PC-9 (cell line): ENCODE data around the gene HOXC9. TPM values are rescaled to one million over a fixed set of nuclear protein-coding genes. Genes with fewer than 3 reads are reported as not detected.

Experiments
- BruUV-seq: library from RNA; stranded (reverse); fragments of 400-500 nt; replicated peaks from 2 replicates; lab custom pipeline; 2021; lab: Mats Ljungman, UMichigan
- CTCF ChIA-PET: fragments of 300-600 bp; sonication (Branson Sonifier 250); formaldehyde crosslinking; loops from one replicate; lab custom pipeline; 2022; ENCODE audit warnings: antibody characterized with exemption; lab: Charles Lee
- POLR2A ChIA-PET: fragments of 300-600 bp; sonication (Branson Sonifier 250); formaldehyde crosslinking; loops from one replicate; lab custom pipeline; 2022; ENCODE audit warnings: antibody characterized with exemption; ENCODE audit not compliant: unreplicated experiment; lab: Charles Lee
- DNase-seq, 2 experiments: peaks; one replicate each; pipeline versions ENCODE4 v3.0.0 to v3.0.0-alpha.2; 2015 to 2022; ENCODE audit warnings: mixed read lengths in 1 of 2
- H2AFZ ChIP-seq: fragments of 200-600 bp; sonication (generic); 2 replicates; pipeline ENCODE4 v1.8.1; 2017; ENCODE audit warnings: antibody characterized with exemption
- H3F3A ChIP-seq: fragments of 200-600 bp; sonication (generic); 2 replicates; pipeline ENCODE4 v1.8.1; 2017; ENCODE audit warnings: antibody characterized with exemption, mild to moderate bottlenecking, low read depth; ENCODE audit not compliant: insufficient read depth
- H3K27ac ChIP-seq: fragments of 200-600 bp; sonication (generic); 2 replicates; pipeline ENCODE4 v1.6.1; 2016; ENCODE audit warnings: mixed run types
- H3K27me3 ChIP-seq: fragments of 200-600 bp; sonication (generic); 2 replicates; pipeline ENCODE4 v1.6.1; 2016; ENCODE audit warnings: low read depth, mixed run types; ENCODE audit not compliant: insufficient read depth
- H3K36me3 ChIP-seq: fragments of 200-600 bp; sonication (generic); 2 replicates; pipeline ENCODE4 v1.6.1; 2016; ENCODE audit warnings: low read depth, mixed run types
- H3K4me1 ChIP-seq: fragments of 200-600 bp; sonication (generic); replicated peaks from 2 replicates; pipeline ENCODE4 v1.6.1; 2016; ENCODE audit warnings: mixed run types; ENCODE audit not compliant: insufficient read depth
- H3K4me2 ChIP-seq: fragments of 200-600 bp; sonication (generic); 2 replicates; pipeline ENCODE4 v1.6.1; 2017; ENCODE audit warnings: mixed run types
- H3K4me3 ChIP-seq: fragments of 200-600 bp; sonication (generic); 2 replicates; pipeline ENCODE4 v1.6.1; 2016; ENCODE audit warnings: mixed run types
- H3K79me2 ChIP-seq: fragments of 200-600 bp; sonication (generic); 2 replicates; pipeline ENCODE4 v1.6.1; 2017; ENCODE audit warnings: low read depth, mixed run types
- H3K9me2 ChIP-seq: fragments of 200-600 bp; sonication (generic); 2 replicates; pipeline ENCODE4 v1.8.1; 2017; ENCODE audit warnings: mild to moderate bottlenecking; ENCODE audit not compliant: insufficient read depth
- H3K9me3 ChIP-seq: fragments of 200-600 bp; sonication (generic); 2 replicates; pipeline ENCODE4 v1.8.1; 2016; ENCODE audit warnings: low read depth; ENCODE audit not compliant: insufficient read depth
- H4K20me1 ChIP-seq: fragments of 200-600 bp; sonication (generic); 2 replicates; pipeline ENCODE4 v1.8.1; 2017; ENCODE audit not compliant: insufficient read depth
- EZH2 ChIP-seq: fragments of 200-600 bp; sonication (generic); IDR thresholded peaks from 2 replicates; pipeline ENCODE4 v1.8.0; 2017; ENCODE audit warnings: antibody characterized with exemption, low read depth
- intact Hi-C: fragments of 100-400 bp; cut with micrococcal nuclease; formaldehyde crosslinking; loops from one replicate; pipeline ENCODE4 v1.10.0; 2022; ENCODE audit not compliant: unreplicated experiment
- microRNA-seq: library from miRNA; unstranded; fragments of <30 nt; microRNA quantifications from one replicate; pipeline ENCODE4 v1.2.0, GENCODE V29; 2021; ENCODE audit warnings: borderline number of aligned reads, borderline replicate concordance
- total RNA-seq: library from RNA; stranded (reverse); gene quantifications from 2 replicates; pipeline ENCODE4 v1.2.3, GENCODE V29; 2021

HOXC9 gene
- total RNA-seq, 1 experiment from 2014 or later, result 10.2 TPM

- POLR2A ChIA-PET, result interaction anchor here (0.6 kb wide), 1 partner anchor 142 kb away, joined by 3 read pairs; no protein-coding TSS in a partner anchor
- Histone ChIP-seq H4K20me1 (no peaks in the 10 kb centered on the region), H3K4me2 (no peak overlapping the region), H3K36me3 (no peaks in the 10 kb centered on the region), H3F3A (no peaks in the 10 kb centered on the region), H3K9me3 (no peaks in the 10 kb centered on the region), H3K9me2 (no peaks in the 10 kb centered on the region), H3K27ac (no peak overlapping the region), H3K4me1 (no peaks in the 10 kb centered on the region), H3K4me3 (no peak overlapping the region), H3K79me2 (no peaks in the 10 kb centered on the region), H3K27me3 (peaks cover 18% of the 10 kb centered on the region), H2AFZ (no peak overlapping the region)
- no peak for TF ChIP-seq EZH2
- CTCF ChIA-PET, result no interaction called here
- intact Hi-C loops, result no loop called here
- no TSS peak for BruUV-seq
- DNase-seq, result no peak
These were observed 52.6 kb downstream of the HOXC9 start for GRCh38 chr12:54052438-54053002.

Small RNA genes lying within 50 kb of the gene (microRNA-seq; reads per million reads assigned to microRNA genes)
- gene MIR196A2 (41.7 reads per million, percentile 40 among the genes with 10 or more reads in this experiment), gene MIR615 (465 reads per million, percentile 68 among the genes with 10 or more reads in this experiment)

Other genes with a start within 250 kb of the HOXC9 start
- gene CISTR, start 248.2 kb upstream of the HOXC9 start, total RNA-seq, result not detected in 2 replicates
- gene HOXC13, start 61.3 kb upstream of the HOXC9 start, total RNA-seq, result 1.5 and 1.8 TPM in 2 replicates
- 0.24 and 0.28 TPM in 2 replicates for gene HOXC12, start 45.3 kb upstream of the HOXC9 start, total RNA-seq
- gene HOXC11, start 27.0 kb upstream of the HOXC9 start, total RNA-seq, result 2.4 and 2.9 TPM in 2 replicates
- 7.9 and 9.2 TPM in 2 replicates for gene HOTAIR, start 25.2 kb upstream of the HOXC9 start, total RNA-seq
- 1.1 and 1.4 TPM in 2 replicates for gene HOXC10, start 15.0 kb upstream of the HOXC9 start, total RNA-seq
- 3.8 and 4.3 TPM in 2 replicates for gene HOXC8, start 8.8 kb downstream of the HOXC9 start, total RNA-seq
- 4.1 and 5.7 TPM in 2 replicates for gene HOXC6, start 28.3 kb downstream of the HOXC9 start, total RNA-seq
- 0.61 and 1.8 TPM in 2 replicates for gene HOXC5, start 32.9 kb downstream of the HOXC9 start, total RNA-seq
- 3.8 and 4.7 TPM in 2 replicates for gene HOXC4, start 53.7 kb downstream of the HOXC9 start, total RNA-seq
- gene SMUG1, start 188.8 kb downstream of the HOXC9 start, total RNA-seq, result 37.8 and 53.7 TPM in 2 replicates